ENCODE measurements around the gene HEATR9.

The HEATR9 gene

DNA sequence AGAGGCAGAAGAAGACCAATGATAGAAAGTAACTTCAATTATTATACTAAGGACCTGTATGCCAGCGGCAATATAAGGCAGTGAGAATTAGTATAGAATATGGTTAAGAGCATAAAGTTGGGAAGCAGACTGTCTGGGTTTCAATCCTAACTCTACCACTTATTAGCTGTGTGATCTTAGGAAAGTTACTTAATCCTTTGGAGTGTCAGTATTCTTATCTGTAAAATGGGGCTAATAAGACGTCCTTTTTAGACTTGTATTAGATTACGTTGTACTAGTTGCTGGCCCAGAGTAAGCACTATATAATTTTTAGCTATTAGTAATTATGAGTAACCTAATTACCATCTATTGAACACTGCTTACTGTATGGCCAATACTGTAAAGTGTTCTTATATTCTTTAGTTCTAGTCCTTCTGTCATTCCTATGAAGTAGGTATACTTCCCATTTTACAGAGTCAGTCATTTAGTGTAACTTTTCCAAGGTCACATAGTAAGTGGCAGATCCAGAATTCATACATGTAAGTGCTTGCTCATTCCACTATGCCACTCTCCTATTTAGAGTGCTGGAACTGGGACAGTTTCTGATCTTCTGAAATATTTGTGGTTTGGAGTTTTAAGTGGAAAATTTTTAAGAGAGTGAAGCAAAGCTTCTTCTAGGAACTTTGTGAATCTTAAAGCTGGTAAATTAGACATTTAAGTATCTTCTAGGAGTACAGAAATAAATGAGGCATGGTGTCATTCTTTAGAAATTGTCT lies 22.5 kb downstream of the HEATR9 start:
- TF ChIP-seq OSR1 (CRISPR knock-in tag; IDR thresholded peaks at IDR 0.05) (no peak), ISL1 (CRISPR knock-in tag; IDR thresholded peaks at IDR 0.05) (no peak), TOX (CRISPR knock-in tag; IDR thresholded peaks at IDR 0.05; ENCODE audit: borderline replicate concordance) (no peak), ZNF70 (CRISPR knock-in tag; IDR thresholded peaks at IDR 0.05) (no peak), SNAI2 (CRISPR knock-in tag; IDR thresholded peaks at IDR 0.05) (no peak), TSHZ2 (CRISPR knock-in tag; IDR thresholded peaks at IDR 0.05) (no peak), TCF4 (CRISPR knock-in tag; IDR thresholded peaks at IDR 0.05; ENCODE audit: borderline replicate concordance) (no peak), ZNF565 (CRISPR knock-in tag; conservative IDR thresholded peaks at IDR 0.05; ENCODE audit: low read depth) (no peak), ZFP30 (CRISPR knock-in tag; IDR thresholded peaks at IDR 0.05) (no peak), BACH2 (CRISPR knock-in tag; IDR thresholded peaks at IDR 0.05; ENCODE audit: borderline replicate concordance) (no peak), ESRRG (CRISPR knock-in tag; IDR thresholded peaks at IDR 0.05) (no peak), PPARA (CRISPR knock-in tag; IDR thresholded peaks at IDR 0.05; ENCODE audit: borderline replicate concordance) (no peak), POU6F1 (CRISPR knock-in tag; IDR thresholded peaks at IDR 0.05; ENCODE audit: borderline replicate concordance, low read depth) (no peak), ZFP3 (CRISPR knock-in tag; IDR thresholded peaks at IDR 0.05) (no peak), ZC3H10 (CRISPR knock-in tag; IDR thresholded peaks at IDR 0.05) (no peak), CSDC2 (CRISPR knock-in tag; IDR thresholded peaks at IDR 0.05) (no peak), CSRNP3 (CRISPR knock-in tag; IDR thresholded peaks at IDR 0.05) (no peak), ZNF8 (CRISPR knock-in tag; IDR thresholded peaks at IDR 0.05) (no peak), GLIS3 (CRISPR knock-in tag; IDR thresholded peaks at IDR 0.05) (no peak), ARNTL (CRISPR knock-in tag; IDR thresholded peaks at IDR 0.05; ENCODE audit: borderline replicate concordance, low read depth) (no peak)

DNA sequence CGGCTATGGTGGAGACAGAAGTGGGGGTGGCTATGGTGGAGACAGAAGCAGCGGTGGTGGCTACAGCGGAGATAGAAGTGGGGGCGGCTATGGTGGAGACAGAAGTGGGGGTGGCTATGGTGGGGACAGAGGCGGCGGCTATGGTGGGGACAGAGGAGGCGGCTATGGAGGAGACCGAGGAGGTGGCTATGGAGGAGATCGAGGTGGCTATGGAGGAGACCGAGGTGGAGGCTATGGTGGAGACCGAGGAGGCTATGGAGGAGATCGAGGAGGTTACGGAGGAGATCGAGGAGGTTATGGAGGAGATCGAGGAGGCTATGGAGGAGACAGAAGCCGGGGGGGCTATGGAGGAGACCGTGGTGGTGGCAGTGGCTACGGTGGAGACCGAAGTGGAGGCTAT lies 24.1 kb downstream of the HEATR9 start:
- TF ChIP-seq ISL1 (CRISPR knock-in tag; IDR thresholded peaks at IDR 0.05) (no peak), TSHZ2 (CRISPR knock-in tag; IDR thresholded peaks at IDR 0.05) (no peak), GLIS3 (CRISPR knock-in tag; IDR thresholded peaks at IDR 0.05) (no peak), SNAI2 (CRISPR knock-in tag; IDR thresholded peaks at IDR 0.05) (no peak), OSR1 (CRISPR knock-in tag; IDR thresholded peaks at IDR 0.05) (no peak), ZNF565 (CRISPR knock-in tag; conservative IDR thresholded peaks at IDR 0.05; ENCODE audit: low read depth) (no peak)
- no peak for ATAC-seq

More for the DNA sequence above, 22.5 kb downstream of the HEATR9 start:
- no peak for ATAC-seq

DNA sequence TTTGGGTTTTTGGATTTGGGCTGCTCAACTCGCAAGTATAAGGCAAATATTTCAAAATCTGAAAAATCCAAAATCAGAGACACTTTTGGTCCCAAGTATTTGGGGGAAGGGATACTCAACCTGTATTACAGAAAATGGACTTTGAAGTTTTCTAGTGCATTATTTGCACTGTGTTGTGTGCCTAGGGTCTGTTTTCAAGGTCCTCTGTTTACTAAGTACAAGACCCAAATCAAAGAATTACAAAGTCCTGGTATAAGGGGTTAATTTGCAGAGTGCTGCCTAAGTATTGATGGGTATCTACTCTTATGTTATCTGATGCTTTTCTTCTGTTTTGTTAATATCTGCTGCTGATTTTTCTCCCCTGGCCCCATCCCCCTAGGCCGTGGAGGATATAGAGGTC lies 25.0 kb downstream of the HEATR9 start:
- no peak for ATAC-seq
- TF ChIP-seq CSRNP3 (CRISPR knock-in tag; IDR thresholded peaks at IDR 0.05) (no peak), ESRRG (CRISPR knock-in tag; IDR thresholded peaks at IDR 0.05) (no peak), SNAI2 (CRISPR knock-in tag; IDR thresholded peaks at IDR 0.05) (no peak), POU6F1 (CRISPR knock-in tag; IDR thresholded peaks at IDR 0.05; ENCODE audit: borderline replicate concordance, low read depth) (no peak), OSR1 (CRISPR knock-in tag; IDR thresholded peaks at IDR 0.05) (no peak), ZFP3 (CRISPR knock-in tag; IDR thresholded peaks at IDR 0.05) (no peak), CSDC2 (CRISPR knock-in tag; IDR thresholded peaks at IDR 0.05) (no peak), TOX (CRISPR knock-in tag; IDR thresholded peaks at IDR 0.05; ENCODE audit: borderline replicate concordance) (no peak)
- TF ChIP-seq, protein P1, sequence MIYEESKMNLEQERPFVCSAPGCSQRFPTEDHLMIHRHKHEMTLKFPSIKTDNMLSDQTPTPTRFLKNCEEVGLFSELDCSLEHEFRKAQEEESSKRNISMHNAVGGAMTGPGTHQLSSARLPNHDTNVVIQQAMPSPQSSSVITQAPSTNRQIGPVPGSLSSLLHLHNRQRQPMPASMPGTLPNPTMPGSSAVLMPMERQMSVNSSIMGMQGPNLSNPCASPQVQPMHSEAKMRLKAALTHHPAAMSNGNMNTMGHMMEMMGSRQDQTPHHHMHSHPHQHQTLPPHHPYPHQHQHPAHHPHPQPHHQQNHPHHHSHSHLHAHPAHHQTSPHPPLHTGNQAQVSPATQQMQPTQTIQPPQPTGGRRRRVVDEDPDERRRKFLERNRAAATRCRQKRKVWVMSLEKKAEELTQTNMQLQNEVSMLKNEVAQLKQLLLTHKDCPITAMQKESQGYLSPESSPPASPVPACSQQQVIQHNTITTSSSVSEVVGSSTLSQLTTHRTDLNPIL (CRISPR knock-in tag; IDR thresholded peaks at IDR 0.05; ENCODE audit: low read depth): no peak
